A673 (cell line): ENCODE data around the gene FANCL. TPM values are rescaled to one million over a fixed set of nuclear protein-coding genes. Genes with fewer than 3 reads are reported as not detected.
"Not testable (repeated sequence)": the region's sequence is repeated elsewhere in the genome, so short reads cannot be mapped to it uniquely, and the experiment has no call there.

Experiments used
- BruUV-seq: library from RNA; stranded (reverse); fragments of 400-500 nt; replicated peaks from 2 replicates; lab custom pipeline; 2021; lab: Mats Ljungman, UMichigan
- CTCF ChIA-PET: fragments of 300-600 bp; sonication (Branson Sonifier 250); formaldehyde crosslinking; loops from one replicate; lab custom pipeline; 2022; ENCODE audit warnings: antibody characterized with exemption; lab: Charles Lee
- POLR2A ChIA-PET: fragments of 300-600 bp; sonication (Branson Sonifier 250); formaldehyde crosslinking; loops from one replicate; lab custom pipeline; 2022; ENCODE audit warnings: antibody characterized with exemption; ENCODE audit not compliant: low non-redundant PET; lab: Charles Lee
- DNase-seq: peaks from one replicate; pipeline ENCODE4 v3.0.0-alpha.2; 2015; ENCODE audit warnings: low spot score
- H3K27ac ChIP-seq: fragments of 200-600 bp; sonication (generic); 2 replicates; pipeline ENCODE4 v1.5.1; 2016; ENCODE audit warnings: mixed run types, low read depth, mild to moderate bottlenecking, mixed read lengths, antibody characterized with exemption, low read length; ENCODE audit not compliant: poor library complexity, severe bottlenecking
- H3K27me3 ChIP-seq: fragments of 200-600 bp; sonication (generic); replicated peaks from 2 replicates; pipeline ENCODE4 v1.6.1; 2017; ENCODE audit warnings: mixed run types, low read depth, mild to moderate bottlenecking, mixed read lengths, antibody characterized with exemption, low read length; ENCODE audit not compliant: insufficient read depth, poor library complexity
- H3K36me3 ChIP-seq: fragments of 200-600 bp; sonication (generic); 2 replicates; pipeline ENCODE4 v1.6.1; 2016; ENCODE audit warnings: mixed run types, mild to moderate bottlenecking, mixed read lengths, antibody characterized with exemption, low read length; ENCODE audit not compliant: insufficient read depth, poor library complexity, severe bottlenecking
- H3K4me1 ChIP-seq: fragments of 200-600 bp; sonication (generic); 2 replicates; pipeline ENCODE4 v1.6.1; 2017; ENCODE audit warnings: mixed run types, mild to moderate bottlenecking, mixed read lengths, antibody characterized with exemption, low read length; ENCODE audit not compliant: insufficient read depth, poor library complexity, severe bottlenecking
- H3K4me3 ChIP-seq: fragments of 200-600 bp; sonication (generic); 2 replicates; pipeline ENCODE4 v1.5.1; 2016; ENCODE audit warnings: low read depth, mixed run types, mild to moderate bottlenecking, mixed read lengths, low read length; ENCODE audit not compliant: poor library complexity, severe bottlenecking
- H3K9me3 ChIP-seq: fragments of 200-600 bp; sonication (generic); 2 replicates; pipeline ENCODE4 v1.6.1; 2016; ENCODE audit warnings: mixed run types, low read depth, mild to moderate bottlenecking, mixed read lengths, antibody characterized with exemption, low read length; ENCODE audit not compliant: poor library complexity, severe bottlenecking
- EZH2 ChIP-seq: fragments of 200-600 bp; sonication (generic); IDR thresholded peaks from 2 replicates; pipeline ENCODE4 v1.6.1; 2017; ENCODE audit warnings: borderline replicate concordance, low read depth, mild to moderate bottlenecking, mixed read lengths, antibody characterized with exemption, low read length; ENCODE audit not compliant: poor library complexity, severe bottlenecking
- intact Hi-C: fragments of 100-400 bp; cut with micrococcal nuclease; formaldehyde crosslinking; loops from one replicate; pipeline ENCODE4 v1.10.0; 2022; ENCODE audit not compliant: unreplicated experiment
- total RNA-seq: library from RNA; stranded (reverse); gene quantifications from 2 replicates; pipeline ENCODE4 v1.2.3, GENCODE V29; 2021
- TF ChIP-seq, protein P1 (sequence below): fragments of 300-800, 200-600 bp; sonication (generic); conservative IDR thresholded peaks from 2 replicates; pipeline ENCODE4 v1.5.1; 2017; ENCODE audit warnings: low read depth, mild to moderate bottlenecking, antibody characterized with exemption, low read length, moderate library complexity, mixed read lengths

Gene FANCL
- total RNA-seq, 1 experiment from 2014 or later = 34.7 TPM

DNA sequence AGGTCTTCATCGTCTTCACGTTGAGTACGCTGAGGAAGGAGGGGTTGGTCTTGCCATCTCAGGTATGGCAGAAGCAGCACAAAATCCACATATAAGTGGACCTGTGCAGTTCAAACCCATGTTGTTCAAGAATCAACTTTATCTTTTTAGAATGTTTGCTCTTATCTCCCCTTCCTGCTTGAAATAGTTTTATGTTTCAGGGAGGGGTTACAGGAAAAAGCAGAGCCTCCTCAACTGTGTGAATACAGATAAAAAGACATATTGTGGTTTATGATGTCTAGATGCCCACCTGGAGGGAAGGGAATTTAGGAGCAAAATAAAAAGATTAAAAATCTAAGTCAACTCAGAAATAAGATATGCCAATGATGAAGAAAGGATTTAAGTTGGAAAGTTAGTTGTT, 118.6 kb downstream of the FANCL start:
- Histone ChIP-seq H3K27ac (no peak overlapping the region), H3K4me1 (no peaks in the 10 kb centered on the region), H3K27me3 (no peaks in the 10 kb centered on the region), H3K36me3 (no peaks in the 10 kb centered on the region), H3K9me3 (no peaks in the 10 kb centered on the region), H3K4me3 (no peak overlapping the region)
- TF ChIP-seq, protein P1, sequence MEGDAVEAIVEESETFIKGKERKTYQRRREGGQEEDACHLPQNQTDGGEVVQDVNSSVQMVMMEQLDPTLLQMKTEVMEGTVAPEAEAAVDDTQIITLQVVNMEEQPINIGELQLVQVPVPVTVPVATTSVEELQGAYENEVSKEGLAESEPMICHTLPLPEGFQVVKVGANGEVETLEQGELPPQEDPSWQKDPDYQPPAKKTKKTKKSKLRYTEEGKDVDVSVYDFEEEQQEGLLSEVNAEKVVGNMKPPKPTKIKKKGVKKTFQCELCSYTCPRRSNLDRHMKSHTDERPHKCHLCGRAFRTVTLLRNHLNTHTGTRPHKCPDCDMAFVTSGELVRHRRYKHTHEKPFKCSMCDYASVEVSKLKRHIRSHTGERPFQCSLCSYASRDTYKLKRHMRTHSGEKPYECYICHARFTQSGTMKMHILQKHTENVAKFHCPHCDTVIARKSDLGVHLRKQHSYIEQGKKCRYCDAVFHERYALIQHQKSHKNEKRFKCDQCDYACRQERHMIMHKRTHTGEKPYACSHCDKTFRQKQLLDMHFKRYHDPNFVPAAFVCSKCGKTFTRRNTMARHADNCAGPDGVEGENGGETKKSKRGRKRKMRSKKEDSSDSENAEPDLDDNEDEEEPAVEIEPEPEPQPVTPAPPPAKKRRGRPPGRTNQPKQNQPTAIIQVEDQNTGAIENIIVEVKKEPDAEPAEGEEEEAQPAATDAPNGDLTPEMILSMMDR = no peak
- TF ChIP-seq EZH2 = no peak
- CTCF ChIA-PET = no interaction called here
- intact Hi-C loops = loop anchor here (10.0 kb wide), 1 partner anchor 368 kb away; no protein-coding TSS in a partner anchor
- POLR2A ChIA-PET = no interaction called here
- no peak for DNase-seq
- BruUV-seq = no TSS peak

DNA sequence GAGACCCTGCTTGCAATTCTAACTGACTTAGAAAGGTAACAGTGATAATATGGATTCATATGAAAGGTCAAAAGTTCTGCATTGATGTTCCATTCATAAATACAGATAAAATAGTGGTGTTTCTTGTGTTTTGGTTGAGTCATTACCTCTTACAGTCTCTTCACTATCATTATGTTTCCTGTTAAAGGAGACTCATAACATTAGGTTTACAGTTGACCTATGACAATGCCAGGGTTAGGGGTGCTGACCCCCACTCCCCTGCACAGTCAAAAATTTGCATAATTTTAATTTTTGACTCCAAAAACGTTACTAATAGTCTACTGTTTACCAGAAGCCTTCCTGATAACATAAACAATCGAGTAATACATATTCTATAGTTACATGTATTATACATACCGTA, 119.1 kb downstream of the FANCL start:
- Histone ChIP-seq H3K27me3 (no peaks in the 10 kb centered on the region), H3K27ac (no peak overlapping the region), H3K9me3 (no peaks in the 10 kb centered on the region), H3K4me3 (no peak overlapping the region), H3K36me3 (no peaks in the 10 kb centered on the region), H3K4me1 (no peaks in the 10 kb centered on the region)
- no peak for DNase-seq
- ChIA-PET CTCF (no interaction called here), POLR2A (no interaction called here)
- intact Hi-C loops = loop anchor here (10.0 kb wide), 1 partner anchor 367 kb away; no protein-coding TSS in a partner anchor
- TF ChIP-seq, protein P1 = no peak
- no peak for TF ChIP-seq EZH2
- no TSS peak for BruUV-seq

DNA sequence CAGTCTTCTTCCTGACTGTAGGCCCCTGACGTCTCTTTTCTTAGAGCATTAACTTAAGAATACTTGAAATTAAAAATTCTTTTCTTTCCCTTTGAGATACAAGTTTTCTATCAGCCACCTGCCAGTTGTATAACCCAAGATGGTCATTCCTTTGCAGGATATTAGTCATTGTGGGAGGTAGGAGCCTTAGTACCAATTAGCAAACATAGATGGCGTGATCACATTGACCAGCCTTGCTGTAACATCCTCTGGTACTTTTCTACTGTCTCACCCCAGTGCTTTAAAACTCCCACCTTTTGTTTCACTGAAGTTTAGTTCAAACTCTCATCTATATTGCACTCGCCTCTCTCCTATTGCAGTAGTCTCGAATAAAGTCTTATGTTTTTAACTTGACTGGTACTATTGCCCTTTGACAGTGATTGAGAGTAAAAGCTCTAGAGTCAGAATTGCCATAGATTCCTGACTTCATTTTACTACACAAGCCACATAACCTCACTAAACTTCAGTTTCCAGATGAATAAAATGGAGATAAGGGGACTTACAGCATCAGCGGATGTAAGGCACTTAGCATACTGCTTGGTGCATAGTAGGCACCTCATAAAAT, 120.4 kb downstream of the FANCL start:
- Histone ChIP-seq H3K4me1 (no peaks in the 10 kb centered on the region), H3K36me3 (no peaks in the 10 kb centered on the region), H3K27me3 (no peaks in the 10 kb centered on the region), H3K27ac (no peak overlapping the region), H3K4me3 (no peak overlapping the region), H3K9me3 (no peaks in the 10 kb centered on the region)
- TF ChIP-seq EZH2 = no peak
- TF ChIP-seq, protein P1 = no peak
- POLR2A ChIA-PET = no interaction called here
- no peak for DNase-seq
- intact Hi-C loops = loop anchor here (10.0 kb wide), 1 partner anchor 366 kb away; no protein-coding TSS in a partner anchor
- BruUV-seq = no TSS peak
- CTCF ChIA-PET = interaction anchor here (1.5 kb wide), 1 partner anchor 400 kb away, joined by 3 read pairs; no protein-coding TSS in a partner anchor

DNA sequence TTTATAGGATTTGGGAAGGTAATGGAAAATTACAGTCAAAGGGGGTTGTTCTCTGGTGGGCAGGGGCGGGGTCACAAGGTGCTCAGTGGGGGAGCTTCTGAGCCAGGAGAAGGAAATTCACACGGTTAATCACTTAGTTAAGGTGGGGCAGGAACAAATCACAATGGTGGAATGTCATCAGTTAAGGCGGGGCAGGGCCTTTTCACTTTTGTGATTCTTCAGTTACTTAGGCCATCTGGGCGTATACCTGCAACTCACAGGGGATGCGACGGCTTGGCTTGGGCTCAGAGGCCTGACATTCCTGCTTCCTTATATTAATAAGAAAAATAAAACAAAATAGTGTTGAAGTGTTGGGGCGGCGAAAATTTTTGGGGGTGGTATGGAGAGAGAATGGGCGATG, 127.6 kb downstream of the FANCL start:
- H3K4me3 ChIP-seq, H3K27me3 ChIP-seq, H3K9me3 ChIP-seq, CTCF ChIA-PET, H3K4me1 ChIP-seq, POLR2A ChIA-PET, BruUV-seq, H3K27ac ChIP-seq, intact Hi-C loops, H3K36me3 ChIP-seq, DNase-seq: not testable (repeated sequence)
